ENCODE data around the gene NUP50.

NUP50 gene

DNA sequence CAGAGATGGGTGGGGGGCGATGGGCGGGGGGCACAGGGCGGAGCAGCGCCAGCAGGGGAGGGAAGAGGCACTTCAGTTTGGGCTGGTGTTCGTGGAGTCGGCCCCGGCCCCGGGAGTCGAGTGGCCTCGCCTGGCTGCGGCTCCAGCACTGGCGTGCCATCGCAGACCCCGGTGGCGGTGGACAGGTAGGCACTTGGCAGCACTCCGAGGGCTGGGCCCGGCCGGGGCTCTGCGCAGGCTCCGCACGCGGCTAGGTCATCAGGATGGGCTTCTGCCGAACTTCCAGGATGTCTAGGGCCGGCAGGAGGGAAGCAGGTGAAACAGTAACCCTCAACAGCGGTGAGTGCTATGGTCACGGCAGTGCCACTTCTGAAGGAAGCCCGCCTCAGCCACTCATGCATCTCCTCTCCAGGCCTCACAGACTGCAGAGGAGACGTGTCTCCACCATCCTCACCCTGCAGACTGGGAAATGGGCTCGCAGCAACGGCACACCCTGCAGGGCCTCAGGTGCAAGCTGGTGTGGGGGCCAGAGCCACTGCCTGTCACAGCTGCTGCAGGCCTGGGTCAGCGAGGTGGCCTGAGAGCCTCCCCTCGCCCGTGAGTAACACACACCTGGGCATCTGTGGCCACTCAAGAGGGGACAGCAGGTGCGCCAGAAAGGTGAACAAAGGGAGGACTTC, 33.3 kb downstream of the NUP50 start:
- DNase-seq: no peak

DNA sequence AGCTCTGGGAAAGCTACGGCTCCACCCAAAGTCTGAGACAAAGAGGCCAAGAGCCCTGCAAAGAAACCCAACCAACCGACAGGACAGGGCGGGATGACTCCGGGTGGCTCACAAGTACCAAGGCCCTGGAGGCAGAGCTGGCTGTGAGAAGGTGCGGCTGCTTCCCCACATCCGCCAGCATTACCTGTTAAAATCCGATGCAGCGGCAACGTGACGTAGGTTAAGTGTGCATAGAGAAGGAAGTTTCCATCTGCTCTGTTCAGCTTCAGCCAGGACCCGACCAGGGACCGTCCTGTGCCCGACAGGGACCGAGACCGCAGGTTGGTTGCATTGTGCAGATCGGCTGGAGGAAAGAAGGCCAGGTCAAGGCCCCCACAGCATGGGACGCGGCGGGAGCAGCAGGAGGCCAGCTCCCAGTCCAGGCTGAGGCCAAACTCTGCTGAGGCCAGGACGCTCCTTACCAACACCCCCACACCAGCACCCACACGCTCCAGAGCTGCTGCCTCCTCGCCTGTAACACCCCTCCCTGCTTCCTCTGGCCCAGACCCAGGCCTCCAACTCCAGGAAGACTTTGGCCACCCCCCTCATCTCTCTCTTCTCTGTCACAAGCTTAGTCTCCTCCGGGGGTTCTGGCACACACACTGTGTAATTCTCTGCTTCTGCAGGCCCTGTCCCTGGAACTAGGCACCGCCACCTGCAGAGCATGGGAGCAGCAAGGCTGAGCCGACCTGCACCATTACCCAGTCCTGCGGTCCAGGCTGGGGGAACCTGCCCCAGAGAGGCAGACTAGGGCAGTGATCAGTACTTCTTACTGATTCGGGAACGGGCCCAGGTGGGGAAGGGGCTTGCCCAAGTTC, 34.1 kb downstream of the NUP50 start:
- no peak for DNase-seq

DNA sequence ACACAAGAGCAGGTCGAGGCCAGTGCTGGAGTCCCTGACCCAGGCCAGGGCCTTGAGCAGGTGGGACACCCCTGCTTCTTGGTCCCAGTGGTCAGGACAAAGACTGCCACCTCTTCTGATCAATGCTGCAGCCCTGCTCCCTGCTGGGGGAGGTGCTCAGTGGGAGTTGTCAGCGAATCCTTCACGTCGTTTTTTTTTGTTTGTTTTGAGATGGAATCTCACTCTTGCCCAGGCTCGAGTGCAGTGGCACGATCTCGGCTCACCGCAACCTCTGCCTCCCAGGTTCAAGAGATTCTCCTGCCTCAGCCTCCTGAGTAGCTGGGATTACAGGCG, 34.7 kb downstream of the NUP50 start:
- no peak for DNase-seq

DNA sequence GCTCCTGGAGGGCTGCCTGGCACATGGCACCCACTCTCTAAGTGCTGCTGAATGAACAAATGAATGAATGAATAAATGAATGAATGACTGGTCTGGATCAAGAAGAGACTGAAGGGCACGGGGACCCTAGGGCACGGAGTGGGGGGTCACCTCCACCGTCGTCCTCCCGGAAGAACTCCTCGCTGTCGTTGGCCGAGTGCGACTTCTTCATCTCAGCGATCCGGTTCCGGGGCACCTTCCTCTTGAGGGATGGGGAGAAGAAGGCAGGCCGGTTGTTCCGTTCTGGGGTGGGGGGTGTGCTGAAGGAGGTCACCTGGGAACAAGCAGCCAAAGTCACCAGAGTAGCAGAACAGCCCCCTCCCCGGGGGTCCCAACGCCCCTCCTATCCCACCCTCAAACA, 36.0 kb downstream of the NUP50 start:
- DNase-seq: no peak

DNA sequence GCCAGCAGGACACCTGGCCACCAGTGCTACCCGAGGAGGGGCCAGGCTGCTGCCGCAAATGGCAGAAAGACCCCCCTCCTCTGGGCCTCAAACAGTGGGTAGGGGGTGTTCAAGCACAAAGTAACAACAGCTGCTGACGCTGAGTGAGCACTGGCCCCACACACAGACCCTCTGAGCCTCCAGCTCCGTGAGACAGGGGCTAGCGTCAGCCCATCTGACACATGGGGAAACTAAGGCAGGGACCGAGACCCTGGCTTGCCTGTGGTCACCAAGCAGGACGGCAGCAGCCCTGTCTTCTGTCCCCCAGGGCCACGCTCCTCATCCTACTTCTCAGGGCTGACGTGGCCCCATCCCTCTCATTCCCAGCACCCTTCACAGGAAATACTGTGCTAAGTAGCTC, 36.5 kb downstream of the NUP50 start:
- DNase-seq: no peak

DNA sequence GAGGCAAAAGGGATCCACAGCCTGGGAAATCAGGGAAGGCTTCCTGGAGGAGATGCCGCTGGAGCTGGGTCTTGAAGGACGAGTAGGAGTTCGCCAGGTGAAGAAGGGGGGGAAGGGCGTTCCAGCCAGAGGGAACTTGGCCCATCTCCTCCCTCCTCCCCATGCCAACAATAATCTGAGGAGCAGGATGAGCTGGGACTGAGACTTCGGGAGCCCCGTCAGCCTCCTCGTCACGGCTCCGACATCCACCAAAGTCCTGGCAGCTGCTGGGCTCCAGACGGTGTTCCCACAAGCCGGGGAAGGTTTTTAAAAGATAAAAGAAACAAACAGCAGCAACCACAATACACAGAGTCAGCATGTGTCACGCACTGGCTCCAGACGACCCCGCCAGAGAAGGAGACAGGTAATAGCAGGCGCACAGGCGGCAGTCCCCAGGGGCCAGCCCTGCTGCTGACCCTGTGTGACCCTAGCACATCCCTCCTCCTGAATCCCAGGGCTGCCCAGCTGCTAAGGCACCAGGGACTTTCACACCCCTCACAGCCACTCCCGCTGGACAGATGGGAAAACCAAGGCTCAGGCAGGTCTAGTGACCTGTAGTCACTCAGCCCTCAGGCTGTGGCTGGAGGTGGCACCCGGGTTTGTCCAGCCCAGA, 37.3 kb downstream of the NUP50 start:
- DNase-seq: no peak

DNA sequence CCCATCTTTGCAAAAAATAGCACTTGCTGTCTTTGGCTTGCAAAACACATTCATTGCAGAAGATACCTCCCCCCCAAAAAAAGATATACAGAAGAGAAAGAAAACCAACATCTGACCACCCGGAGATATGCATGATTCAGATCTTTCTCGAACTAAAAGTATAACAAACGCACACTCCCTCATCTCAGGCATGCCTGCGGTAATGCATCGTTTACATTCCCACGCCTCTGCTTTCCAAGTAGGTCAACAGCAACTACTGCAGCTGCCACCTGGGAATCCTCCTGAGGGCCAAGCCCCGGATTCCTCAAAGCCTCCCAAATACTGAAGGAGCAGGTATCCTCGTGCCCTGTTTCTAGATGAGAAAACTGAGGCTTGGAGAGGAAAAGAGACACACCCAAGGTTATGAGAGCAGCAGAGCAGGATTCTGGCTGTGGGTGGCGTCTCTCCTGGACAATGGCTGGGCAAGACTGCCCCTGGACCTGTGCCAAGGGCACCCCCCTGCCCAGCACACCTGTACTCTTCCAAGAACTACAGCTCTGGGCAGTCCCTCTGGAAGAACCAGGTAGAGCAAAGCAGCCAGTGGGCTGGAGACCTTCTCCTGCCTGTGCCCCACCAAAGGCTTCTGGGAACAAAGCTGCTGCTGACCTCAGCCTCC, 38.1 kb downstream of the NUP50 start:
- no peak for DNase-seq

DNA sequence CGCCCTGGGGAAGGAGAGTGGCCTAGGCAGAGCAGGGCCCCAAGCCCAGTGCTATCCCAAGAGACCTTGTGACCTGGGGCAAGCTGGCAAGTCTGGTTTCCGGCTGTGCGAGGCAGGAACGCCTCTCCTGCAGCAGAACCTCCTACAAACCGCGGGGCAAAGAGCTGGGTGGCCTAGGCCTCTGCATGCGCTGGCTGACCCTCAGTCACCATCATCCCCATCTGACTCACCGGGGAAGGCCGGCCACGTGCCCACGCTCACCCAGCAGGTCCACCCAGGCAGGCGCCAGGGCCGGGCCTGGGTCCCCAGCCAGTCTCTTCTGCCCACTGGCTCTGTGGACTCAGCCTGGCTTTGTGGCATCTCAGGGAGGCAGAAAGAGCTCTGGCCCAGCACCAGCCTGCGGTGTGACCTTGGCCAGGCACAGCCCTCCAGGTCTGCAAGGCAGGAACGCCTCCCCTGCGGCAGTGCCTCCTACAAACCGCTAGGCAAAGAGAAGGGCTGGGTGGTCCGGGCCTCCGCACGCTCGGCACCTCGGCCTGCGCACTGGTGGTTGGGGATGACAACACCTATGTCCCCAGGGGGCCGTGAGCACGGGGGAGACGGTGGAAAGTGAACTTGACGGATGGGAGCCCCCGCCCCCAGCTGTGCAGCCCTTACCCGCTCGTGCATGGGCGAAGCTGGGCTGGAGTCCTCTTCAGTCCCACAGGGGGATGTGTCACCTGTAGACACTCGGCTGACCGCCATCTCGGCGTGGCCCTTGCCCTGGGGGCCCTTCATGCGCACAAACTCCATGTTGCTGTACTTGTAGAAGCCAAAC, 38.8 kb downstream of the NUP50 start:
- no peak for DNase-seq

DNA sequence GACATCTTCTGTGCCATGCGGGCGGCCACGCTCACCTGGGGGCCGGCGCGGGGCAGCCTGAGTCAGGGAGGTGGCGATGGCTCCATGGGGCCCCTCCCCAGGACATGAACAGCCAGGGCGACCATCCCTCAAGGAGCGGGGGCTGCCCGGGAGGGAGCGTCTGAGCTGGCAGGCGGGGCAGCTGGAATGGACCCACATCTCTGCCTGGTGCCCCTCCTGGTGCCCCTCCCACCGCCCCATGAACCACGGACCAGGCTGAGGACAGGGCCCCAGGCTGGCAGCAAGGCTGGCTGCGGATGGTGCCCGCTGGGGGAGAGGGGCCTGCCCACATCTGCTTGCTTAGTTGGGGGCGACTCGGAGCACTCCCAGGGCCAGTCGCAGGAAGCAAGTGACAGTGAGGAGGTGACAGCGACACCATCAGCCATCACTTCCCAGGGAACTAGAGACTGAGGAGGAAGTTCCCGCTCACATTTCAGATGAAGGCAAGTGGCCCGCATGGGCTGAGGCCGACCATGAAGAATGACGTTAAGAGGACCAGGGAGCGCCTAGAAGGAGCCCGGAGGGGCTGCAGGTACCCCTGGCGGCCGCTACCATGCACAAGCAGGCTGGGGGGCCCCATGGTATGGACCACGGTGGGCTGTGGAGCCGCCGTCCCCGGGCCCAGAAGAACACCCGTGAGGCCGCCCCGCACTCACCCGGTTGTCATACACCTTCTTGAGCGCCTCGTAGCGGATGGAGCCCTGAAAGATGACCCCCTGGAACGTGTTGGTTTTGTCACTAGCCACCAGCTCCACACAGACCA, 39.6 kb downstream of the NUP50 start:
- no peak for DNase-seq

DNA sequence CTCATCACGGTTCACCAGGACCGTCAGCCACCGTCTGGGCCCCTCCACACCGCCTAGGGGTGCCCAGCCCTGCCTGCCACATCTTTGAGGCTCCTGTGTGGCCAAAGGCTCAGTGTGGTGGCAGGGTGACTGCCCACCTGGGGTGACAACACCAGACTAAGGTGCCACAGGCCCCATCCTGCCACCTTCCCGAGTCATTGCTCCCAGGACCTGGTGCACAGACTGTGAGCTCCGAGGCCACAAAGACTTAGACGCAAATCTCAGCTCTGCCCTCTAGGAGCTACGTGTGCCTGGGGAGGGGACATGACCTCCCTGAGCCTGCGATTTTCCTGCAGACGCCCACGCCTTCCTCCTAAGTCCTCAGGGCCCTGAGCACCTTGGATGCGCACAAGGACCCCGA, 40.5 kb downstream of the NUP50 start:
- DNase-seq: no peak

DNA sequence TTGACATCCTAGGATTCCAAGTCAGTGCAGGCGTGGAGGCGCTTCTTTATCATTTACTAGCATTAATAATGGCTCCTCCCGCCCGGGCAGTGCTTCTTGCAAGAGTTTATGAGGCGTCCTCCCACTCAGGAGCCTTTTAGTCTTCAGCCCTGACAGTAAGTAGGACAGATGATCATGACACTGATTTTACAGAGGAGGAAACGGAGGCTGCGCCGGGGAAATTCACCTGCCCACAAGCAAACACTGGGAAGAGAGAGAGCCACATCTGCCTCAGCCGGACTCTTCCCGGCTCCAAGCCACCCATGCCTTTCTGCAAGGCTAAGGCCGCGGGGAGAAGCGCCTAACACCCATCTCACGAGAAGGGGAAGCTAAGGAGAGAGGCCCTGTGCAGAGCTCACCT, 41.1 kb downstream of the NUP50 start:
- no peak for DNase-seq

DNA sequence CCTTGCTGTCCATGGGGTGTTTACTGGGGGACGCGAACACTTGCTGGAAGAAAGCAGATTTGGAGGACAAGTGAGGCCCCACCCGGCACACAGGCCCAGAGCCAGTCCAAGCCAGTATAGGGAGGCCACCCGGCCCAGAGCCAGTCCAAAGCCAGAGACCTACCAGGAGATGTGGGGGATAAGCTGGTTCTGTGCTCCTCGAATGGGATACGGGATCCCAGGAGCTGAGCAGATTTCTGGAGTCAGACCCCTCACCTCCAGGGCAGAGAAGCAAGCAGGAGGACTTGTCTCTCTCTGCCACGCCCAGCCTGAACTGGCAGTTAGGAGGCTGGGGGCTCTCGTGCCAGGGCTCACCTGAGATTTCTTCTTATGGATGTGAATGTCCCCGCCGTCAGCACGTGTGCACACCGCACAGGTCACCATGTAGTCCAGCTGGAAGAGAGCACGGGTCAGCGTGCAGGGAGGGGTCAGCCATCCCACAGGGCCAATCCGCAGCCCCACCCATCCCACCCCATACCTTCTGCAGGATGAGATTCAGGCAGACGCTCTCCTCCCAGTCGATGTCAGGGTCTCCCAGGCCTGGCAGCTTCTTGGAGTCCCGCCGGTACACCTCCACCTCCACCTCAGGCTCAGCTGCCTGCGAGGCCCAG, 41.7 kb downstream of the NUP50 start:
- no peak for DNase-seq

DNA sequence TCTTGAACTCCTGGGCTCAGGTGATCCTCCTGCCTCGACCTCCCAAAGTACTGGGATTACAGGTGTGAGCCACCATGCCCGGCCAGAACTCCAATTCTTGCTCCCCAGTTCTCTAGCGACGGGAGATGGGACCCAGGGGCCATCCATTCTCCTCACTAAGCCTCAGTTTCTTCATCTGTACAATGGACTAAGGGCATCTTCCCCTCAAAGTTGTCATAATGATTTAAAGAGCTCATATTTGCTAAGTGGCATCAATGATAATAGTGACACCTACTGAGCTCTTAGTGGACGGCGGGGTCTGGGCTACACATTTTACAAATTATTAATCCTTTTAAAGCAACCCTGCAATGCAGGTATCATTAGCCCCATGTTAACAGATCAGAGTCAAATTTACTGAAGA, 42.5 kb downstream of the NUP50 start:
- no peak for DNase-seq

DNA sequence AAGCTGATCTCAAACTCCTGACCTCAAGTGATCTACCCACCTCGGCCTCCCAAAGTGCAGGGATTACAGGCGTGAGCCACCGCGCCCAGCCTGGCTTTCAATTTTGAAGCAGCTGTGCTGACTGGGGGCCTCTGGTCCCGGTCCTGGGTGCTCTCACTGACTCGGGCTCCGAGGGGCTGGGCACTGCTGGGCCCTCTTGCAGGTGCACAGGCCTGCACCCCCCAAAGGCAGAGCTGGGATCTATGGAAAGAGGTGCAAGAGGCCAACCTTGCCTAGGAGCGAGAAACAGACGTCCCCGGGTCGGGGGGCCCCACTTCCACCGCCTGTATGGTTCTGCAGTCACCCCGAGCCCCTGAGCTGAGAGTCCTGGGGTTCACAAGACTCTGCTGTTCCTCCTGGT, 43.8 kb downstream of the NUP50 start:
- DNase-seq: no peak

DNA sequence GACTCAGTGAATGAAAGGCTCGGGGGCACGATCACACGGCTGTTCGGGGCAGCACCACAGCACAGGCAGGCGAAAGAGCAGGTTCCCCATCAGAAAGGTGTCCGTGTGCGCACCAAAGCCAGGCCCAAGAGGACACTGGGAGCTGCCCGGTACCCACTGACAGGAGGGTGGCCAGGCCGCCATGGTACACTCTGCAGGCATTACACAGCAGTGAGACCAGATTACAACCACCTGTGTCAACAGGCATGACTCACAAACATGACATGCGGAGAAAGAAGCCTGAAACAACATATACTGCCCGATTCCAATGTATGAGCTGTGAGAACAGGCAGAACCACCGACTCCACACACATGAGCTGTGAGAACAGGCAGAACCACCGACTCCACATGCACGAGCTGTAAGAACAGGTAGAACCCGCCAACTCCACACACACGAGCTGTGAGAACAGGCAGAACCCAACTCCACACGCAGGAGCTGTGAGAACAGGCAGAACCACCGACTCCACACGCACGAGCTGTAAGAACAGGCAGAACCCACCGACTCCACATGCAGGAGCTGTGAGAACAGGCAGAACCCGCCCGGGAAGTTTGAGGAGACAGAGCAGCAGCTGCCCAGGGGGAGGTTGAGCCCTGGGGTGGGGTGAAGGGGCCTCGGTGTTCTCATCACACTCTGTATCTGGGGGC, 44.4 kb downstream of the NUP50 start:
- DNase-seq: no peak

DNA sequence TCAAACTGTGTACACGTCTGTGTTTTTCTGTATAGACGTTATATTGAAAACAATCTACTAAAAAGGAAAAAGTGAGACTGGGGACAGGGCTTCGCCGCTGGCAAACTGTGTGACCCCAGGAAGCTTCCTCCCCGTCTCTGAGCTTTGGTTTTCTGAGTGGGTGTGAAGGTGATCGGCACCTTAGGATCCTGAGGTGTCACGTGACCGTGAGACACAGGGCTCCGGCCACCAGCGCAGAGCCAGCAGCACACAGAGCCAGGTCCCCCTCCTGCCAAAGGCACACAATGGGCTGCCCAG, 44.9 kb downstream of the NUP50 start:
- no peak for DNase-seq

DNA sequence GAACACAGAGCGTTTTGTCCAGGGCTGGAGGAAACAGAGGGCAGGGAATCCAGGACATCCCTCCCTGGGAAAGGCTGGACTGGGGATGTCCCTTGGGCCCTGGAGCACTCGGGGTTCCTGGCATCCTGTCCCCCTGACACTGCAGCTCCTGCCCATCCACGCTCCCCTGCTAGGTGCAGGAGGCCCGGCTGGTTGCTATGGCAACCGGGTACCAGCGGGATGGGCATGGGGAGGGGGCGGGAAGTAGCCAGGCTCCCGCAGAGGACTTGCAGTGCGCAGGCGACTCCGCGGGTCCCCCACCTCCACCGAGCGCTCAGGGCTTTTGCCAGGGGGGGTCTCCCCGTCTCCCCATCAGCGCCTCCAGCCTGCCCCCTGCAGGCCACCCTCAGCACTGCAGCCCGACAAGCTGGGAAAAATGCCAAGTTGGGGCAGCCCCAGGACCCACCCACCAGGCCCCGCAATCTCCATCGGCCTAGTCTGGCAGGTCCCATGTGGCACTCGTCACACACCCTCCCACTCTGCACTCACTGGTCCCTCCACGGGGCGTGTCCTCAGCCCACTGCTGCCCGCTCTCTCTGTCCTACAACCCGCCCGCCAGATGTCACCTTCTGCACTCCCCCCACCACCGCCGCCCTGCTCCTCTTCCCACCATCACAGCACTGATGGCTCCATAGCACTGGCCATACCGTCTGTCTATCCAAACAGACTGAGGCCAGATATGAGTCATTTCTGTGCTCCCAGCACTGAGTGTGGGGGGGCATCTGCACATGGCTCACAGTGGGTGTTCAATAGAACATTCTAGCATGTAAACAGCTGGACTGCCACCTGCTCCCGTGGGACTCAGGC, 45.5 kb downstream of the NUP50 start:
- DNase-seq: peak; percentile 39

DNA sequence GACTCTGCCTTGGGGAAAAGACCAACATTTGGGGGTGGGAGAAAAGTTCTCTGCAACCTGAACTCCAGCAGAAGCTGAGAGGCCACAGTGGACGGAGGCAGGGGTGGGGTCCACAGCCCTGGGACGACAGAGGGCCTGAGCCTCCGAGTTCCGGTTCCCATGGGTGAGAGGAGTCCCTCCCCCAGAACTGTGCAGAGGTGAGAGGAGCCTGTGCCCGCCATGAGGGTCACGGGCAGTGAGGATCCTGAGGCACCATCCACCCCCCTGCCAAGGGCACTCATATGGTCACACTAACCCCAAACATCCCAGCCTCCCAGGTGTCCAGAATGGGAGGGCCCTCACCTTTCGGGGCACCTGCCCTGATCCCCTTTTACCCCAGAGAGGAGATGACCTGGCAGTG, 46.4 kb downstream of the NUP50 start:
- no peak for DNase-seq

DNA sequence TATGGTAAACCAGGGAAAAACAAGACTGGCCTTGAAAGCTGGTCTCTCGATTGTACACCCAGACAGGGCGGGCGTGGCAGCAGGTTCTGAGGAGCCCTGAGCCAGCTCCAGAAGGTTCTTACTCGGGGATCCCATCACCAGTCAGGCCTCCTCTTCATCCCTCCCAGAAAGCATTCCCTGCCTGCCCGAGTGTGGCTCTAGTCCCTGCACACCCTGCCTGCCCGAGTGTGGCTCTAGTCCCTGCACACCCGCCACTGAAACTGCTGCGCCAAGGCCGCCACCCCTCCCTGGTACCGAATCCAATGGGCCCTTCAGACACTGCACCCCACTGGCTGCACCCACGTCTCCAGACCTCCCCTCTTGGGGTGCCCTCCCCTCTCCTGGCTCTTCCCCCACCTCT, 46.9 kb downstream of the NUP50 start:
- no peak for DNase-seq

DNA sequence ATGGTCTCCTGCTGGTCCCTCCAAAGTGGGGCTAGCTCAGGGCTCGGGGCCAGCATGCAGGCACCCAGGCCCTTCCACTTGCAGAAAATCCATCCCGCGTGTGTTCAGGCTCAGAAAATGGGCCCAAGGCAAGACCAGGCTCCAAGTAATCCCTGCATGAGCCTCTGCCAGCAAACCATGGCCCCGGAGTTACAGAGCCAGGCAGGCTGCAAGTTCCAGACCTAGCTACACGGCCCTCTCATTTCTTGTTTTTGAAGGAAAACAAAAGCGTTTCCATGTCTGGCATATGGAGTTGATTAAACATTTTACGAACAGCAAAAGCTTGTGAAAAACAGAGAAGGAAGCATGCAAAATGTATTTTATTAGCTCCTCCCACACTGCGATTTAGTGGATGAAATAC, 47.3 kb downstream of the NUP50 start:
- DNase-seq: no peak

Measured in NCI-H1105 (cell line).